H9 (cell line): ENCODE measurements around the gene DPF1. TPM values are rescaled to one million over a fixed set of nuclear protein-coding genes. Genes with fewer than 3 reads are reported as not detected.

Source experiments
- DNase-seq: peaks from one replicate; pipeline ENCODE4 v3.0.0-alpha.2; 2017
- H2AFZ ChIP-seq: one replicate; pipeline ENCODE4 v1.6.1; 2013; ENCODE audit warnings: mild to moderate bottlenecking, low read length, control low read depth, moderate library complexity
- H2AK5ac ChIP-seq: 2 replicates; pipeline ENCODE4 v1.6.1; 2013; ENCODE audit warnings: low read length, control low read depth, mixed read lengths; ENCODE audit not compliant: insufficient read length
- H2BK120ac ChIP-seq: one replicate; pipeline ENCODE4 v1.6.1; 2013; ENCODE audit warnings: low read depth, mild to moderate bottlenecking, low read length, control low read depth, inconsistent platforms; ENCODE audit not compliant: poor library complexity, severe bottlenecking
- H2BK12ac ChIP-seq: 2 replicates; pipeline ENCODE4 v1.6.1; 2013; ENCODE audit warnings: low read length, control low read depth, mixed read lengths, low read depth; ENCODE audit not compliant: insufficient read length
- H2BK15ac ChIP-seq: 2 replicates; pipeline ENCODE4 v1.6.1; 2013; ENCODE audit warnings: low read depth, low read length, control low read depth
- H2BK20ac ChIP-seq: one replicate; pipeline ENCODE4 v1.6.1; 2013; ENCODE audit warnings: low read depth, mild to moderate bottlenecking, low read length, control low read depth, inconsistent platforms; ENCODE audit not compliant: poor library complexity, severe bottlenecking
- H2BK5ac ChIP-seq: 2 replicates; pipeline ENCODE4 v1.6.1; 2013; ENCODE audit warnings: low read length, control low read depth, mixed read lengths; ENCODE audit not compliant: insufficient read length
- H3K14ac ChIP-seq: 2 replicates; pipeline ENCODE4 v1.6.1; 2013; ENCODE audit warnings: low read length, control low read depth; ENCODE audit not compliant: insufficient read depth
- H3K18ac ChIP-seq: 2 replicates; pipeline ENCODE4 v1.6.1; 2013; ENCODE audit warnings: low read depth, mild to moderate bottlenecking, mixed read lengths, low read length, control low read depth; ENCODE audit not compliant: insufficient read length
- H3K23ac ChIP-seq: 2 replicates; pipeline ENCODE4 v1.6.1; 2013; ENCODE audit warnings: low read length, control low read depth, mixed read lengths, low read depth; ENCODE audit not compliant: insufficient read length
- H3K23me2 ChIP-seq: 2 replicates; pipeline ENCODE4 v1.6.1; 2013; ENCODE audit warnings: low read depth, mild to moderate bottlenecking, mixed read lengths, low read length, control low read depth; ENCODE audit not compliant: insufficient read length, poor library complexity, severe bottlenecking
- H3K27ac ChIP-seq: 2 replicates; pipeline ENCODE4 v1.5.1; 2013; ENCODE audit warnings: low read length, control low read depth, mixed read lengths, low read depth; ENCODE audit not compliant: insufficient read length
- H3K27me3 ChIP-seq: 2 replicates; pipeline ENCODE4 v1.6.1; 2013; ENCODE audit warnings: low read length, control low read depth, inconsistent platforms; ENCODE audit not compliant: insufficient read depth
- H3K4ac ChIP-seq: 2 replicates; pipeline ENCODE4 v1.6.1; 2013; ENCODE audit warnings: low read depth, mild to moderate bottlenecking, control low read depth, inconsistent platforms, low read length, moderate library complexity
- H3K4me1 ChIP-seq: 2 replicates; pipeline ENCODE4 v1.6.1; 2013; ENCODE audit warnings: low read length, control low read depth, inconsistent platforms; ENCODE audit not compliant: insufficient read depth
- H3K4me2 ChIP-seq: 2 replicates; pipeline ENCODE4 v1.6.1; 2013; ENCODE audit warnings: low read length, control low read depth, mixed read lengths; ENCODE audit not compliant: insufficient read length, insufficient read depth
- H3K56ac ChIP-seq: 2 replicates; pipeline ENCODE4 v1.6.1; 2013; ENCODE audit warnings: low read depth, mild to moderate bottlenecking, mixed read lengths, low read length, control low read depth; ENCODE audit not compliant: insufficient read length
- H3K79me1 ChIP-seq: 2 replicates; pipeline ENCODE4 v1.6.1; 2013; ENCODE audit warnings: low read depth, mild to moderate bottlenecking, moderate library complexity, low read length, control low read depth, inconsistent platforms; ENCODE audit not compliant: insufficient read depth, poor library complexity, severe bottlenecking
- H3K79me2 ChIP-seq: 2 replicates; pipeline ENCODE4 v1.6.1; 2013; ENCODE audit warnings: low read length, control low read depth, inconsistent platforms; ENCODE audit not compliant: insufficient read depth
- H3K9ac ChIP-seq: 2 replicates; pipeline ENCODE4 v1.6.1; 2013; ENCODE audit warnings: low read length, control low read depth, mixed read lengths; ENCODE audit not compliant: insufficient read length; ENCODE audit errors: extremely low read depth
- H3K9me3 ChIP-seq: one replicate; pipeline ENCODE4 v1.6.1; 2013; ENCODE audit warnings: low read depth, low read length, inconsistent platforms; ENCODE audit not compliant: control insufficient read depth
- H3T11ph ChIP-seq: one replicate; pipeline ENCODE4 v1.6.1; 2013; ENCODE audit warnings: mild to moderate bottlenecking, low read length, control low read depth, inconsistent platforms
- H4K20me1 ChIP-seq: one replicate; pipeline ENCODE4 v1.6.1; 2013; ENCODE audit not compliant: control insufficient read depth, insufficient read length, insufficient read depth
- H4K5ac ChIP-seq: 2 replicates; pipeline ENCODE4 v1.6.1; 2013; ENCODE audit warnings: low read depth, mild to moderate bottlenecking, mixed read lengths, low read length, control low read depth; ENCODE audit not compliant: insufficient read length
- H4K8ac ChIP-seq: replicated peaks from 2 replicates; pipeline ENCODE4 v1.6.1; 2013; ENCODE audit warnings: low read length, control low read depth, mixed read lengths, low read depth; ENCODE audit not compliant: insufficient read length
- H4K91ac ChIP-seq: 2 replicates; pipeline ENCODE4 v1.6.1; 2013; ENCODE audit warnings: low read depth, mild to moderate bottlenecking, moderate library complexity, mixed read lengths, low read length, control low read depth; ENCODE audit not compliant: insufficient read length
- H3K27ac Mint-ChIP-seq, 3 experiments: 2 replicates in 2 of 3; 3 replicates in 1 of 3; pipeline ENCODE4 v1.8.0; 2020 to 2021; ENCODE audit warnings: mixed read lengths in 3 of 3, mild to moderate bottlenecking in 1 of 3, moderate library complexity in 1 of 3
- H3K27me3 Mint-ChIP-seq: 2 replicates; pipeline ENCODE4 v1.8.0; 2021; ENCODE audit warnings: low read depth, mild to moderate bottlenecking, moderate library complexity, mixed read lengths
- H3K36me3 Mint-ChIP-seq, 3 experiments: 2 replicates in 2 of 3; 3 replicates in 1 of 3; pipeline ENCODE4 v1.8.0; 2020 to 2021; ENCODE audit warnings: low read depth in 3 of 3, mixed read lengths in 3 of 3; ENCODE audit not compliant: insufficient read depth in 1 of 3
- H3K4me1 Mint-ChIP-seq, 2 experiments: 2 replicates each; pipeline ENCODE4 v1.8.0; 2020; ENCODE audit warnings: mixed read lengths in 2 of 2
- H3K4me3 Mint-ChIP-seq, 2 experiments: 2 replicates in 1 of 2; 3 replicates in 1 of 2; pipeline ENCODE4 v1.8.0; 2020 to 2021; ENCODE audit warnings: mild to moderate bottlenecking in 2 of 2, mixed read lengths in 2 of 2, moderate library complexity in 1 of 2
- H3K9me3 Mint-ChIP-seq, 2 experiments: 2 replicates in 1 of 2; 3 replicates in 1 of 2; pipeline ENCODE4 v1.8.0; 2020; ENCODE audit warnings: mild to moderate bottlenecking in 2 of 2, mixed read lengths in 2 of 2, moderate library complexity in 1 of 2
- CTCF ChIP-seq: fragments of 200-600 bp; sonication (generic); conservative IDR thresholded peaks from 3 replicates; pipeline ENCODE4 v1.8.0; 2021; ENCODE audit warnings: antibody characterized with exemption, mild to moderate bottlenecking
- WGBS: extraction: QIAGEN DNeasy Blood & Tissue Kit; methylation state at CpG from one replicate; pipeline ENCODE4 v1.1.7; 2013; ENCODE audit warnings: missing lambda C conversion rate, low lambda C conversion rate, mixed read lengths; ENCODE audit not compliant: insufficient read length; ENCODE audit errors: extremely low coverage; 5-methylcytosine and 5-hydroxymethylcytosine counted together
- long read RNA-seq: library from polyadenylated mRNA; unstranded; transcript quantifications from one replicate; pipeline ENCODE4 v2.0.0, GENCODE V29; 2020
- total RNA-seq: library from RNA; stranded (reverse); gene quantifications from 2 replicates; pipeline ENCODE4 v1.2.1, GENCODE V29; 2021

Gene DPF1
- 12.0 and 13.1 TPM in 2 replicates for total RNA-seq
- long read RNA-seq, transcript DPF1-217 (12 exons, 2,356 nt) = minor isoform, 5 of 35 reads
- long read RNA-seq, transcript DPF1-201 (12 exons, 1,632 nt) = major isoform, 9 of 35 reads
- long read RNA-seq, partial matches to known transcripts = 5 of 35 reads
- long read RNA-seq, other reads (novel, unspliced or antisense) = 14 of 35 reads

- peak; percentile 90 for DNase-seq
- no peaks in the 10 kb centered on the region for H3K79me2 ChIP-seq
- H3K4me2 ChIP-seq = peak within 1 kb of the TSS; percentile 57
- H3T11ph ChIP-seq = no peak within 1 kb of the TSS
- H2AK5ac ChIP-seq = no peak within 1 kb of the TSS
- H3K79me1 ChIP-seq = no peaks in the 10 kb centered on the region
- H3K23me2 ChIP-seq = peaks cover 9% of the 10 kb centered on the region
- H2BK20ac ChIP-seq = no peak within 1 kb of the TSS
- no peak within 1 kb of the TSS for H3K27ac ChIP-seq
- no peaks in the 10 kb centered on the region for H3K9me3 ChIP-seq
- no peak within 1 kb of the TSS for H2BK12ac ChIP-seq
- 0 out of 2 replicates have a peak, but pooled peaks cover 2% of the 10 kb centered on the region for H3K4me1 ChIP-seq
- H3K18ac ChIP-seq = peak within 1 kb of the TSS; percentile 59
- Mint-ChIP-seq H3K27me3 (peaks cover 25% of the 10 kb centered on the region), H3K9me3 (no peaks in the 10 kb centered on the region; a peak in 1 of 5 replicates), H3K36me3 (peaks cover 5 to 10% (median 6%) of the 10 kb centered on the region in 3 experiments; a peak in 6 of 7 replicates), H3K4me3 (peak within 1 kb of the TSS; percentile 84 to 90), H3K4me1 (peaks cover 23 to 36% of the 10 kb centered on the region in 2 experiments), H3K27ac (peak within 1 kb of the TSS; percentile 24 to 74 (median 69); a peak in 4 of 7 replicates)
- no peak within 1 kb of the TSS for H4K91ac ChIP-seq
- no peak within 1 kb of the TSS for H4K5ac ChIP-seq
- no peaks in the 10 kb centered on the region for H3K27me3 ChIP-seq
- H3K9ac ChIP-seq = no peak within 1 kb of the TSS
- H2AFZ ChIP-seq = no peak within 1 kb of the TSS
- no CpG with 5 or more reads among the region's 61 CpGs for WGBS
- H4K8ac ChIP-seq = no peak within 1 kb of the TSS
- TF ChIP-seq CTCF = peak; percentile 57; the same call in 2 of the 3 replicates
- H2BK5ac ChIP-seq = no peak within 1 kb of the TSS
- H2BK15ac ChIP-seq = no peak within 1 kb of the TSS
- no peak within 1 kb of the TSS for H3K4ac ChIP-seq
- no peak within 1 kb of the TSS for H3K23ac ChIP-seq
- H4K20me1 ChIP-seq = peaks cover 2% of the 10 kb centered on the region
- H3K14ac ChIP-seq = no peak within 1 kb of the TSS
- no peak within 1 kb of the TSS for H3K56ac ChIP-seq
- H2BK120ac ChIP-seq = no peak within 1 kb of the TSS
Measured at GRCh38 chr19:38224014-38224862, at the start of gene DPF1. DPF1 (minus strand) TSS chr19:38224222; CDS start chr19:38224142, 80 bp downstream.
